ENCODE results near the gene SPEN.
"Not testable (repeated sequence)": the region's sequence is repeated elsewhere in the genome, so short reads cannot be mapped to it uniquely, and the experiment has no call there.

- TF ChIP-seq PRDM15 (CRISPR knock-in tag; IDR thresholded peaks at IDR 0.05); SMC3 (IDR thresholded peaks at IDR 0.05; ENCODE audit: borderline replicate concordance, low read length); TBL1XR1 (IDR thresholded peaks at IDR 0.05; ENCODE audit: low read depth, low read length); MYC (IDR thresholded peaks at IDR 0.05; ENCODE audit: insufficient read depth, insufficient read length, insufficient replicate concordance, low read length, severe bottlenecking); GABPA (IDR thresholded peaks at IDR 0.05; ENCODE audit: low read depth): not testable (repeated sequence)
These were observed 11.1 kb upstream of the SPEN start for GRCh38 chr1:15836511-15836771.
